GM19099 (cell line): ENCODE results near the gene GALNT14.

Source experiments
- POLR2A ChIP-seq: IDR thresholded peaks from 3 replicates; pipeline ENCODE4 v1.6.1; 2011; ENCODE audit warnings: low read depth; ENCODE audit not compliant: insufficient read length; ENCODE audit errors: extremely low read depth

Gene GALNT14

GRCh38 chr2:31079665-31080064 is 58.6 kb downstream of the GALNT14 start:
- TF ChIP-seq POLR2A: no peak

DNA sequence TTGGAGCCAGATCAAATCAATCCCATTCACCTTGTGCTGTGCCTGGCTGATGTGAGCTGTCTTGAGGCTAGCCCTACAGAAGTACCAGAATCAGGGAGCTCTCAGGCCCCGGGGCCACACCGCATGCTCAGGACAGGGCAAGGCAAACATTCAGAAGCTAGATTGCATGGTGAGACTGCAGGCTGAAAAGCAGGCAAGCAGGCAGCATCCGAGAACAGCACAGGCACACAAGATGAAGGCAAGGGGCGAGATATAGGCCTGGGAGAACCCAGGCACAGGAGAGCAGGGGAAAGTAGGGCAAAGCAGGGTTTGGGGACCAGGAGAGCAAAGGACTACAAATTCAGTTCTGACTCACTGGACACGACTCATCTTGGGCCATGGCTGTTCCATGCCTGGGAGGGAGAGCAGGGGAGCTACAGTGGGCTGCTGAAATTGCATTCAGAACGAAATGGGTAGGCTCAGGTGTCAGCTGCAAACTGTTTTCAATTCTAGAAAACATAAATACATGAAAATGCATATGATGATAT is 59.6 kb downstream of the GALNT14 start:
- no peak for TF ChIP-seq POLR2A

GRCh38 chr2:31078011-31078410 is 60.2 kb downstream of the GALNT14 start:
- no peak for TF ChIP-seq POLR2A

DNA sequence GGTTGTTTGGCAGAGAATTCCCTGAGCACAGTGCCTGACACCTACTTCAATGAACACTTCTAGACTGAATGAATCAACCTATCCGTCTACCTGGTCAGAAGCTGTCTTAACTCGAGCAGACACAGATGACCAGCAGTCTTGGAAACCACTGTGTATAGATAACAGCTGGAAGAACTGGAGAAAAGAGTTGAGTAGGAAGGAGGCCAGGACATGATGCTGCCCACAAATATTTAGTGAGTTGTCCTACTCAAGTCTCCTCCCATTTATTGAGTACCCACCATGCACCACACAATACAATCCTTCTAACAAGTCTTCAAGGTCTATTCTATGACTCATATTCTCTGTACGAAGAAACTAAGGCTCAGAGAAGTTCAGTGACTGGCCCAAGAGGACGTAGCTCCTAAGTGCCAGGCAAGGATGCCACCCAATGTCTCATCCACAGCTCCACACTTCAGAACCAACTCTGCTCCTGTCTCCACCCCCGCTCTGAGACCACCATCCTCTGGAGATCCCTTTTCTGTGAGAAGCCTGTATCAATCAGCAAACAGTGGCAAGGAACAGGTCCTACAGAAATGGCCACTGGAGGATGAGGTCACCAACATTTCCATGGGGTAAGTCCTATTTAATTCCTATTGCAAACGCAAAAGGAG is 62.2 kb downstream of the GALNT14 start:
- no peak for TF ChIP-seq POLR2A

DNA sequence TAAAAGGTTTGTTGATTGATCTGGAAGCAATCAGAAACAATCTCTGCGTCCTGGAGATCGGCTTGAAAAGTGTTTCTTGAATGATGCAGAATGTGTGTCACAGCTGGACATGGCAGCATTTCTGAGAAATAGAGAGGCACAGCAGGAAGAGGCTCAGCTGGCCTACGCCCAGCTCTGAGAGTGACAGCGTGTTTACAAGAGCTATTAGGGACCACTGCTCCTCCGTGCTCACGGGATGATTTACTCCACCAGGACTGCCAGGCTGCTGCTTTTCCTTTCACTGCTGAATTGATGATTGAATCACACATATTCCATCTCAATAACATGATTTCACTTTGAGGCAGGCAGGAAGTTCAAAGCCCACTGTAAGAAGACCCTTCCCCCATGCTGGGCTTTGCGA is 62.8 kb downstream of the GALNT14 start:
- no peak for TF ChIP-seq POLR2A

DNA sequence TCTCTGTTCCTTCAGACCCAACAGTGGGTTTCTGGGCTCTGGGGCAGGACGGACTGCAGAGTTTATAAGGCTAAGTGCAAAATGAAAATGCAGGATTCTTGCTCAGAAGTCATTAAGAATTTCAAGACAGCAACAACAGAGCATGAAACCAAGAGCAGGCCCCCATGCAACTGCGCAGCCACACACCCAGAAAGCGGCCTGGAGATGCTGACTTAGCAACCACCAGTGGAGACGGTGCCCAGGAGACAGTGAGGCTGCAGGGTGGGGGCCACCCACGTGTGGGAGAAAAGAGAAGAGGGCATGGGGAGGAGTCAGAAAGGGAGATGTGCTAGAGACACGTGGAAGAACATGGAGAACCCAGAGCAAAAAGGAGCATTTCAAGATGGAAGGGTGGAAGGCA is 66.5 kb downstream of the GALNT14 start:
- no peak for TF ChIP-seq POLR2A

DNA sequence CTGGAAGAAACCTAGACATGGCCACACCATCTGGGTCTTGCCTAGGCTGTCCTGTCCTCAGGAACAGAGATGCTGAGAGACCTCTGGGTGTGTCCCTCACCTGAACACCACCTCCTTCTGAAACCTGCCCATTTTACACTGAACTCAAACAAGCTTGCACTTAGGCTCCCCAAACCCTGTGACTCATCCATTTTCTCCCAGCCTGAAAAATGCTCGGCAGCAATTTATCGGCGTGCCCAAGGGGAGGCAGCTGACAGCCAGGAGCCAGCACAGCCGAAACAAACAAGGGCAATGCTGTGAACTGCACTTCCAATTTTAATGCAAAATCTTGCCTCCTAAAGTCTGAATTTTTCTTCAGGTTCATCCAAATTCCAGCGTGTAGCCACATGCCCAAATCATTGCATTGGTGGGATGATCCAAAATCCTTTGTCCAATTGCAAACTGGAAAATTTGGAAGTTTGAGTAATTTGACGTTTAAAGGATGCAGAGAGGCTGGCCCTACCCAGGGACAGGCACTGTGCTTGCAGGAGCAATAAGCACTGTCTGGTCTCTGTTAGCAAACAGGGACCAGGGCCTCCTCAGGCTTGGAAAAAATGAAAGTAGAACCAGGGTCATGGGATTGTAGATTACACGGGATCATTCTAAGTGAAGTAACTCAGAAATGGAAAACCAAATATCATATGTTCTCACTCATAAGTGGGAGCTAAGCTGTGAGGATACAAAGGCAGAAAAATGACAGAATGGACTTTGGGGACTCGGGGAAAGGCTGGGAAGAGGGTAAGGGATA is 67.7 kb downstream of the GALNT14 start:
- TF ChIP-seq POLR2A: no peak

DNA sequence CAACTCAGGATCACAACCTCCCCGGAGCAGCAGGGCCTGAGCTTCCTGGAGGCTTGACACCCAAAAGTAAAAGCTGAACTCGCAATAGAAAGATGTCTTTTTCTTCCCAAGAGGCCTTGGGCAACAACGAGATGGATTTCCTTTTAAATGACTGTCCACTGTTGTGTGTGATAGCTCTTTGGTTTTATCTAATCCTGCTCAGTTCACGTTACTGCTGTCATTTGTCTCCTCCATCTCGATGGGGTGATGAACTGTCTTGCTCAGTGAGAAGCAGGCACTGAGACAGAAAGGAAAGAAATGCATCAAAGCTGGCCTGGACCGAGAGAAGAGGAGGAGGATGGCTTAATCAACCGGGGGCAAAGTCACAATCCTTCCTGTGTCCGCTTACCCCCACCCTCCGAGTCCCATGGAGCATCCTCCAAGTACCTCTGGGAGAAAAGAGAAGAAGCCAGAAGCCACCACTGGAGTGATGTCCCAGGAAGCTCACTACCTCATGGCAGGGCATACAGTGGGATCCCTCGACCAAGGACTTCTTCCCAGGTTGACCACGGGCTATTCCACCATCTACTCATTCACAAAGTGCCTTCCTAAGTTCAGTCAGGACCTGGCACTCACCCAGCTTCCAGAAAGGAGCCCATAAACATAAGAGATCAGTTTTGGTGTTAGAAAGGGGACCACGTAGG is 68.5 kb downstream of the GALNT14 start:
- no peak for TF ChIP-seq POLR2A

- no peak for TF ChIP-seq POLR2A
These were observed 71.0 kb downstream of the GALNT14 start for GRCh38 chr2:31067259-31067658.

DNA sequence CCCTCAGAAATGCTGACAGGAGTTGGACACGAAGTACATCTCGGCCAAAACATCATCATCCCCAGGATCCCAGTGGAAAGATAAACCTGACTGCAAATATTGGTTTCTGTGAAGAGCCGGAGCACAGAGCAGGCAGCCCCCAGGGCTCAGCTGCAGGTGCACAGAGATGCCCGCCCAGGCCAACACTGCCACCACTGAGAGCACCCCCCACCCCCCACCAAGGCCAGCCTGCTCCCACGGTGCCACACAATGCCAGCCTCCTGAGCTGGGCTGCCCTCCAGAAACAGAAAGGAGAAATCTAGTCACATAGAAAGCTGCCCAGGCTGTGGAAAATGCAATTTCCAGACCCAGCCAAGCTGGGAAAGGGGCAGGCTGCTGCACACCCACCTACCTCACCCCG is 71.7 kb downstream of the GALNT14 start:
- no peak for TF ChIP-seq POLR2A

GRCh38 chr2:31066086-31066485 is 72.2 kb downstream of the GALNT14 start:
- no peak for TF ChIP-seq POLR2A

GRCh38 chr2:31065356-31065755 is 72.9 kb downstream of the GALNT14 start:
- TF ChIP-seq POLR2A: no peak

- TF ChIP-seq POLR2A: no peak
These were observed 77.8 kb downstream of the GALNT14 start for GRCh38 chr2:31060397-31060796.

DNA sequence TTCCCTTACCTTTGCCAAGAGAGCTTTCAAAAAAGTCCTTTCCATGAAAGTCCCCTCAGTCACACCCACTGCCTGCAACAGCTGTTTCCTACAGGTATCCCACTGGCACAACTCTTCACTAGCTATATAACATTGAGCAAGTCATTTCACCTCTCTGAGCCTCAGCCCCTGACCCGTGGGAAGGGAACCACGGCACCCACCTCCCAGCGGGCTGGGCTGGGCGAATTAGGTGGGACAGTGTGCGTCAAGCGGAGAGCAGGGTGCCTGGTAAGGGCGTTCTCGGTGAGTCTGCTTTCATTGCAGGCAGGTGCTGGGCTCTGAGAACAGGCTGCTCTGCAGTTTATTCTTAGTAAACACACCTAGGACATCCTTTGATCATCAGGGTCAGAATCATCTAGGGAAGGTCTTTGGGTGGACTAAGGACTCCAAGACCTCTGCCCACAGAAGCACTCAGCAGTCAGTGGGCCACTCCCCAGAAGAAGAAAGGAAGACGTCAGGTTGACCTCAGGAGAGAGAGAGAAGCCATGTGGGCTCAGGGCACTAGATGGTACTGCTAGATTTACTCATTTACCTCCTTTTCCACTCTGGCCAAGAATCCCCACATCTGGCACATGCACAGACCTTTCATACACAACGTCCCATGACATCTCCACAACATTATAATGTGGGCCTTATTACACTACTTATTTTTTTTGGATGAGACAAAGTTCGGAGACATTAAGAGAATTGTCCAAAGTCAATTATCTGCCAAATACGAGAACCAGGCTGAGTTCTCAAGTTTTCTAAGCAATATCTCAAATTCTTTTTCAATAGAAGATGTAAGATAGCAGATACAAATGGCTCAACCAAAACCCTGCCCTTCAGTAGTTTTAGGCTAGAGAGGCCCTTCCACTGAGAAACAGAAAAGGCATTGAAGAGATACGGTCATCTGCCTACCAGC is 79.9 kb downstream of the GALNT14 start:
- no peak for TF ChIP-seq POLR2A

GRCh38 chr2:31057691-31058090 is 80.5 kb downstream of the GALNT14 start:
- TF ChIP-seq POLR2A: no peak
